ENCODE measurements around the gene ASRGL1. TPM values are rescaled to one million over a fixed set of nuclear protein-coding genes. Genes with fewer than 3 reads are reported as not detected.
A peak's percentile ranks its signal among the peaks of the same experiment; 100 is the strongest.

ASRGL1 gene
- total and polyA plus RNA-seq, 8 donors, result 1.9 to 26.6 (median 3.3) TPM

DNA sequence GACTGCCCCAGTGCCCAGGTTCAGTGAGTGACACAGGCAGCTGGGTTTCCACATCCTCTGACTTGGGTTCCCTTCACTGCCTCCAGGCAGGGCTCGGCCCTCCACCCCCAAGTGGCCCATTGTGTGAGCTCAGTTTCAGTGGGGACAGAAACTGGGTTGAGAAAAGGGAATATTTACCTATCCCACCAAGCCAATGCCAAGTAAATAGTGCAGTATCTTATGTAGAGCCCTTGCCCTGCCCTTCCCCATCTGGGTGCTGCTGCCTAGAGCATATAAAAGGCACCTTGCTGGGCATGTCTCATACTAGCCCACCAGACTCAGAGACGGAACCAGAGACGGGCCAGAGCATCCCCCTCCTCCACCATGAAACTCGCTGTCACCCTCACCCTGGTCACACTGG is 81.5 kb downstream of the ASRGL1 start, which contains the start of gene SCGB1A1:
Gene SCGB1A1, plus strand, starts transcription at position 301 of the 400 bp plus-strand sequence. Its CDS starts 63 bp downstream, at position 364.
- ATAC-seq (no peak), DNase-seq (no peak)
- intact Hi-C loops (cut with DNase I), result no loop called here
- peaks cover 0 to 4% of the 10 kb centered on the region in 2 donors for H3K4me1 ChIP-seq
- H3K27ac ChIP-seq, result peak within 1 kb of the TSS in 1 of 2 donors; percentile 62
- H3K36me3 ChIP-seq, result no peaks in the 10 kb centered on the region
- H3K27me3 ChIP-seq, result no peaks in the 10 kb centered on the region
- no peaks in the 10 kb centered on the region for H3K9me3 ChIP-seq
- TF ChIP-seq, protein P1, sequence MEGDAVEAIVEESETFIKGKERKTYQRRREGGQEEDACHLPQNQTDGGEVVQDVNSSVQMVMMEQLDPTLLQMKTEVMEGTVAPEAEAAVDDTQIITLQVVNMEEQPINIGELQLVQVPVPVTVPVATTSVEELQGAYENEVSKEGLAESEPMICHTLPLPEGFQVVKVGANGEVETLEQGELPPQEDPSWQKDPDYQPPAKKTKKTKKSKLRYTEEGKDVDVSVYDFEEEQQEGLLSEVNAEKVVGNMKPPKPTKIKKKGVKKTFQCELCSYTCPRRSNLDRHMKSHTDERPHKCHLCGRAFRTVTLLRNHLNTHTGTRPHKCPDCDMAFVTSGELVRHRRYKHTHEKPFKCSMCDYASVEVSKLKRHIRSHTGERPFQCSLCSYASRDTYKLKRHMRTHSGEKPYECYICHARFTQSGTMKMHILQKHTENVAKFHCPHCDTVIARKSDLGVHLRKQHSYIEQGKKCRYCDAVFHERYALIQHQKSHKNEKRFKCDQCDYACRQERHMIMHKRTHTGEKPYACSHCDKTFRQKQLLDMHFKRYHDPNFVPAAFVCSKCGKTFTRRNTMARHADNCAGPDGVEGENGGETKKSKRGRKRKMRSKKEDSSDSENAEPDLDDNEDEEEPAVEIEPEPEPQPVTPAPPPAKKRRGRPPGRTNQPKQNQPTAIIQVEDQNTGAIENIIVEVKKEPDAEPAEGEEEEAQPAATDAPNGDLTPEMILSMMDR (IDR thresholded peaks at IDR 0.05), result no peak
- H3K4me3 ChIP-seq, result no peak within 1 kb of the TSS

DNA sequence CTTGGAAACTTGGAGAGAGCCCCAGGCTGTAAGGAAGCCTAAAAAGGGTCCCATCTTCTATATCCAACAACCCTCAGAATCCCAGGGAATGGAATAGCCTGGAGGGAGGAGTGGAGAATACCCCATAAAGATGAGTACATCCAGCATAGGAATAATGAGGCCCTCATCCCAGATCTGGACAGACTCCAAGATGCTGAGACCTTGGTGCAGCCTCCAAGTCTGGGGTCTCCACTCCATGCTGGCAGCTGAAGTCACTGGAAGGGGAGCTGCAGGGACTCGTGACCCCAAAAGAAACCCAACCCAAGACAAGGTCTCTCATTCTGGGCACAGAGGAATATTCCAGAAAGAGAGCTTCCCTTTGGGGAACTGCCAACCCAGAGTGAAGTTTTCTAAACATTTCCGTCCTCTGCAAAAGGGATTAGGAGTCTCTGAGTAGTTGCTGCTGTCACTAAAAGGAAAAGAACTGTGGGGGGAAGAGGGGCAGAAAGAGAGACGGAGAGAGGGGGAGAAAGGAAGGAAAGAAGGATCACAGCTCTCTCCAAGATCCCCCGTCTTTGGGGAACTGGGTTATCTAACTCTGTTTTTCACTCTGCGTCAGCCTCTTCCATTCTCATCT is 82.2 kb downstream of the ASRGL1 start:
- ATAC-seq (peak; percentile 39), DNase-seq (peak in 2 of 4 donors; percentile 95 to 96)
- Histone ChIP-seq H3K27ac (peak overlapping the region in 1 of 2 donors; percentile 62), H3K4me3 (no peak overlapping the region), H3K9me3 (no peaks in the 10 kb centered on the region), H3K4me1 (peaks cover 1 to 4% of the 10 kb centered on the region in 2 donors), H3K36me3 (no peaks in the 10 kb centered on the region), H3K27me3 (no peaks in the 10 kb centered on the region)
- TF ChIP-seq, protein P1 (IDR thresholded peaks at IDR 0.05), result no peak
- intact Hi-C loops (cut with DNase I), result no loop called here

DNA sequence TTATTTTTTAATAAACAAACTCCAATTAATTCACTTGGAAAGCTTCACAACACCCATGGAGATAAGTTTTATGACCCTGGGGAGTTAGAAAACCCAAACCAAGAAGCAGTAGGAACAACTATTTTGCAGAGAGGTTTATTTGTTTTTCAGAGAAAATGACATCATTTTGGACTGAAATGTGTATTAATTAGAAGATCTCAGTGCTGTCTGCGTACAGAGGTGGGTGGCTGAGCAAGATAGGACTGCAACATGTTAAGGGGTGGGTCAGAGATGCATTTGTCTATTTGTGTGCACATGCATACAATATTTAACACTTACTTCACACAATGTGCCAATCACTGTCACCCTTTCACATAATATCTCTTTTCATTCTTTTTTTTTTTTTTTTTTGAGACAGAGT is 82.7 kb downstream of the ASRGL1 start:
- H3K4me3 ChIP-seq, result no peak overlapping the region
- DNase-seq (no peak), ATAC-seq (no peak)
- intact Hi-C loops (cut with DNase I), result loop anchor here in 1 of 2 donors (5.0 kb wide), 1 partner anchor 122 kb away; no protein-coding TSS in a partner anchor
- no peaks in the 10 kb centered on the region for H3K36me3 ChIP-seq
- H3K9me3 ChIP-seq, result no peaks in the 10 kb centered on the region
- TF ChIP-seq, protein P1 (IDR thresholded peaks at IDR 0.05), result no peak
- no peaks in the 10 kb centered on the region for H3K27me3 ChIP-seq
- H3K27ac ChIP-seq, result peak overlapping the region in 1 of 2 donors; percentile 62
- peaks cover 4 to 7% of the 10 kb centered on the region in 2 donors for H3K4me1 ChIP-seq

DNA sequence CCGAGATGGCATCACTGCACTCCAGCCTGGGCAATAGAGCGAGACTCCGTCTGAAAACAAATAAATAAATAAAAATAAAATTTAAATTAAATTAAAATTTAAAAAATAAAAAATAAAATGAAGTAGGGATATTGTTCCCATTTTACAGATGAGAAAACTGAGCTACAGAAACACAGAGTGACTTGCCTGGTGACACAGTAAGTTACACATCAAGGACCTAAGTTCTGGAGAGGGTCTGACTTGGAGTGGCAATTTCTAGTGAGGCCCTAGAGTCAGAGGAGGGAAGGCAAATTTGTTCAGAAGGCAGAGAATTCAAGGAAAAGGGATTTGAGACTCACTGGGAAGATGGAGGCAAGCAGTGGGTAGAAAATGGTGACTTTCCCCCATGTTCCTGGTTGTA is 83.6 kb downstream of the ASRGL1 start:
- Histone ChIP-seq H3K4me1 (peaks cover 4 to 14% of the 10 kb centered on the region in 2 donors), H3K27ac (no peak overlapping the region), H3K9me3 (no peaks in the 10 kb centered on the region), H3K36me3 (no peaks in the 10 kb centered on the region), H3K27me3 (no peaks in the 10 kb centered on the region), H3K4me3 (no peak overlapping the region)
- DNase-seq, result no peak
- ATAC-seq, result no peak
- intact Hi-C loops (cut with DNase I), result loop anchor here in 1 of 2 donors (5.0 kb wide), 1 partner anchor 121 kb away; no protein-coding TSS in a partner anchor
- TF ChIP-seq, protein P1 (IDR thresholded peaks at IDR 0.05), result no peak

DNA sequence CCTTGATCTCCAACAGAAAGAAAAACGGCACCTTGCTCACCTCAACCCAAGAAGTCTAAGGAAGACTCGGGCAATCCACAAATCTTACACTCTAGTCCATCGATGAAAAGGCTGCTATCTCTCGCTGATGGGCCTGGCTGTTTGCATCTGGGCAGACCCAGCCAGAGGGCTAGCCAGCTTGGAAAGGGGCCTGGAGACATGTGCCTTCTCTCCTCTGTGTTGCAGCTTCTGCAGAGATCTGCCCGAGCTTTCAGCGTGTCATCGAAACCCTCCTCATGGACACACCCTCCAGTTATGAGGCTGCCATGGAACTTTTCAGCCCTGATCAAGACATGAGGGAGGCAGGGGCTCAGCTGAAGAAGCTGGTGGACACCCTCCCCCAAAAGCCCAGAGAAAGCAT is 84.7 kb downstream of the ASRGL1 start:
- ATAC-seq (no peak), DNase-seq (no peak)
- Histone ChIP-seq H3K4me1 (peaks cover 4 to 21% of the 10 kb centered on the region in 2 donors), H3K36me3 (no peaks in the 10 kb centered on the region), H3K9me3 (no peaks in the 10 kb centered on the region), H3K27ac (no peak overlapping the region), H3K27me3 (no peaks in the 10 kb centered on the region), H3K4me3 (no peak overlapping the region)
- TF ChIP-seq, protein P1 (IDR thresholded peaks at IDR 0.05), result no peak
- intact Hi-C loops (cut with DNase I), result loop anchor here in 1 of 2 donors (5.0 kb wide), 1 partner anchor 120 kb away; no protein-coding TSS in a partner anchor

Data from left lung (tissue), 10 donors.